ENCODE measurements around the gene E2F1.
"Not testable (repeated sequence)": the region's sequence is repeated elsewhere in the genome, so short reads cannot be mapped to it uniquely, and the experiment has no call there.

E2F1 gene

GRCh38 chr20:33711446-33711738 lies 25.2 kb upstream of the E2F1 start:
- no peak for DNase-seq (ENCODE audit: low read depth in 2 of 3, low spot score in 1 of 3)

GRCh38 chr20:33710681-33711445 lies 24.7 kb upstream of the E2F1 start:
- DNase-seq (ENCODE audit: low read depth in 2 of 3, low spot score in 1 of 3): no peak

GRCh38 chr20:33709905-33710541 lies 23.8 kb upstream of the E2F1 start:
- no peak for DNase-seq (ENCODE audit: low read depth in 2 of 3, low spot score in 1 of 3)

GRCh38 chr20:33709398-33709797 lies 23.2 kb upstream of the E2F1 start:
- DNase-seq (ENCODE audit: low read depth in 2 of 3, low spot score in 1 of 3): no peak

- no peak for DNase-seq (ENCODE audit: low read depth in 2 of 3, low spot score in 1 of 3)
Observed at GRCh38 chr20:33707668-33708067, 21.5 kb upstream of the E2F1 start.

GRCh38 chr20:33704197-33704924 lies 18.2 kb upstream of the E2F1 start:
- DNase-seq (ENCODE audit: low read depth in 2 of 3, low spot score in 1 of 3): no peak

- no peak for DNase-seq (ENCODE audit: low read depth in 2 of 3, low spot score in 1 of 3)
Observed at GRCh38 chr20:33703498-33704137, 17.4 kb upstream of the E2F1 start.

GRCh38 chr20:33702861-33703260 lies 16.7 kb upstream of the E2F1 start:
- DNase-seq (ENCODE audit: low read depth in 2 of 3, low spot score in 1 of 3): no peak

GRCh38 chr20:33701629-33702450 lies 15.7 kb upstream of the E2F1 start:
- no peak for DNase-seq (ENCODE audit: low read depth in 2 of 3, low spot score in 1 of 3)

GRCh38 chr20:33700696-33701441 lies 14.7 kb upstream of the E2F1 start:
- not testable (repeated sequence) for DNase-seq (ENCODE audit: low read depth in 2 of 3, low spot score in 1 of 3)

- DNase-seq (ENCODE audit: low read depth in 2 of 3, low spot score in 1 of 3): not testable (repeated sequence)
Observed at GRCh38 chr20:33698966-33699365, 12.8 kb upstream of the E2F1 start.

GRCh38 chr20:33697129-33697528 lies 10.9 kb upstream of the E2F1 start:
- no peak for DNase-seq (ENCODE audit: low read depth in 2 of 3, low spot score in 1 of 3)

GRCh38 chr20:33696448-33696847 lies 10.3 kb upstream of the E2F1 start:
- DNase-seq (ENCODE audit: low read depth in 2 of 3, low spot score in 1 of 3): no peak

- no peak for DNase-seq (ENCODE audit: low read depth in 2 of 3, low spot score in 1 of 3)
Observed at GRCh38 chr20:33694639-33695012, 8.4 kb upstream of the E2F1 start.

- no peak for DNase-seq (ENCODE audit: low read depth in 2 of 3, low spot score in 1 of 3)
Observed at GRCh38 chr20:33693741-33694638, 7.8 kb upstream of the E2F1 start.

GRCh38 chr20:33693289-33693688 lies 7.1 kb upstream of the E2F1 start:
- no peak for DNase-seq (ENCODE audit: low read depth in 2 of 3, low spot score in 1 of 3)

- DNase-seq (ENCODE audit: low read depth in 2 of 3, low spot score in 1 of 3): no peak
Observed at GRCh38 chr20:33689973-33690372, 3.8 kb upstream of the E2F1 start.

- no peak for DNase-seq (ENCODE audit: low read depth in 2 of 3, low spot score in 1 of 3)
Observed at GRCh38 chr20:33689493-33689892, 3.3 kb upstream of the E2F1 start.

- no peak for DNase-seq (ENCODE audit: low read depth in 2 of 3, low spot score in 1 of 3)
Observed at GRCh38 chr20:33688938-33689424, 2.8 kb upstream of the E2F1 start.
